HG03558 (cell line): ENCODE results near the gene SCMH1.

Experiments
- ATAC-seq: cut with Tn5 transposase; IDR thresholded peaks from one replicate; pipeline ENCODE4 v1.9.1; 2021; ENCODE audit warnings: moderate number of reproducible peaks; ENCODE audit not compliant: unreplicated experiment; ENCODE audit errors: extremely low read depth

Gene SCMH1

DNA sequence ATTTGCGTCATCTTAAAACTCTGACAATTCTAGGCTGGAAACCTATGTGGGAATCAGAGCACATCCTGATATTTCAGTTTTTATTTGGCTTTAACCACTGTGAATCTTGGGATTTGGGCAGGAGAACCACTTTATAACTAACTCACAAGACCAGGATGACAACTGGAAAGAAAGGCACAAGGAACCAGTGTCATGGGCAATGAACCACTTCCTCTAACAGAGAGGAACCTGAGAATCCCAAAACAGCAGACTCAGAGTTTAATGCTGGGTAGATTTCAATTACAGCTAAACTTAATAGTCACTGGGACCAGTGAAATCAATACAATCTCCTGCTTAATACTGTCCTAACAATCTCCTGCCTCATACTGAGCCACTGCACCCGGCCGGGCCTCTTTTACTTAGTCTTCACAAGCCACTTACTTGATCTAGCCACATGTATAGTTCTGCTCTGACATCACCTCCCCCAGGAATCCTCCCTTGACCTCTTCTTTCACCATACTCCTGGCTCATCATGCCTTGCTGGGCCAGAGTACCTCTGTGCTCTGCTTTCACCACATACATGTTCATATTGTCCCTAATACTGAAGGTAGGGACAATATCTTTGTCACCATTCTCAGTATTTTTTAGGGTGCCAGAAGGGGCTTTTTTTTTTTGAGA is 200.4 kb downstream of the SCMH1 start:
- no peak for ATAC-seq

DNA sequence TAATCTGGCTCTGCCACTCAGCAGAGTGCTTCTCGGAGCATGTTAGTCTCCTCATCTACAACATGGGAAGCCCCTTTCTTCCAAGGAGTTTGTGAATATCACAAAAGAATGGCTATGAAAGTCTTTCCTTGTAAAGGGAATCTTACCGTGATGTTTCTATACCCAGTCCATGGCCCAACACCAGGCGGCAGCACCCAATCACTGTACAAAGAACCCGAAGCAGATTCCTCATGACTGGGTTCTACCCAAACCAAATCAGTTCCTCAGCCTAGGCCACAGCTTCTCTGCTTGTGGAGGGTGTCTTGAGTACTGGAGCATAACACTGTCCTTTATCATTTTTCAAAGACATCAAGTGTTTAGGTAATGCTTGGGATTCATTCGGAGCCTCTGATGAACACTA is 204.0 kb downstream of the SCMH1 start:
- ATAC-seq = no peak

DNA sequence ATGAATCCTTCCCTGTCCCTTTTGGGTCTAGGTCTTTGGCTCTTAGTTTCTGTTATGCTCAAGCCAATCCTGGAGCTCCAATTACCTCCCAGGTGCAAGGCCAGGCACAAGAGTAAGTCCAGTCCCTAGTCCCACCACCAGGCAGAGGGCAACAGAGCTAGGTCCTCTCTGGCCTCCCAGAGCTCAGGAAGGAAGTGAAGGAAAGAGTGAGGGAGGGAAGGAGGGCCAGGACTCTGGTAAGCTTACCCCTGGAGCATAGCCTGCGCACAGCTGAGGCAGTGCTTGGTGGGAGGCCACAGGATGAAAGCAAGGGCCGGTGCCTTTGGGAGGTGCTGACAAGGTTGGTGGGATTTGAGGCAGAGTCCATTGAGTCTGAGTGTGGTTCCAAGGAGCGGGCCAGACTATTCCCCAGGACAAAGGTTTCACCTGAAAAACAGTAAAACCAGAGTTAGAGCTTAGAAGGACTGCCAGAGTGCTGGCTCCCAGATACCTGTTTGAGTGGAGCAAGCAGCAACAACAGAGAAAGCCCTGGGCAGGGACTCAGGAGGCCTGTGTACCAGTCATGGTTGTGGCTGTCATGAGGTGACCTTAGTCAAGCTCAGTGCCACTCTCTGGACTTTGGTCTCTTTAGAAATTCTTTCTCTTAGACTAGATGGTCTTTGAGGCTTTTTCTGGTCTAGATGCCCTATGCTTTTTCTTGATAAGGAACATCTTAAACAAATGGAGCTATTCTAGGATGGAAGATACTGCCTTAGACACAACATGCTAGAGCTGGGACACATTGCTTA is 204.8 kb downstream of the SCMH1 start:
- ATAC-seq = no peak

DNA sequence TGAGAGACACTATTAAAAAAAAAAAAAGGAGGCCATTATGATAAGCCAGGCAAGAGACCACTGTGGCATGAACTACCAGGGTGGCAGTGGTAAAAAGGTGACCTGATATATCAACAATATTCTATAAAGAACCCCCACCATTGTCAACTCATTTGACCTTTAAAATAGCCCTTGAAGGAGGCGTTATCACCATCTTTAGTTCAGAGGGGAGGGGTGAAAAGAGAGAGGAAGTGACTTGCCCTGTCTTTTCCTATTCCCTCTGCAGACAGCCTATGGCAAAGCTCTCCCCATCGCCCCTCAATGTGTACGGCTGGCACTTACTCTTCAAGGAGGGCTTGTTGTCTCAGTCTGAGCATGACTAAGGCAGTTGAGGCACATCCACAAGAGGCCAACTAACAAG is 208.8 kb downstream of the SCMH1 start:
- no peak for ATAC-seq

DNA sequence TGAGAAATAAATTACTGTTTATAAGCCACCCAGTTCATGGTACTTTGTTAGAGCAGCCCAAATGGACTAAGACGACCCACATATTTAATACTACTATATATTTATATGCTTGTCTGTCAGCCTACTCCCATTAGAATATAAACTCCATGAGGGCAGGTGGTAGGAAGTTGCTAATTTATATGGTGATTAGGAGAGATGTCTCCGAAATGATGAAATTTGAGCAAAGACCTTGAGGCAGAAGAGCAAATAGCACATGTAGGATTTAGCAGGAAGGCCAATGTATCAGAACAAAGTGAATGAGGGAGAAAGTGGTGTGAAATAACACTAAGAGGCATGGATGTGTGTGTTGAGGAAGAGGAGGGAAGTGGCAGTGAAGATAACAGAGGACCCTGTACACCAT is 210.0 kb downstream of the SCMH1 start:
- no peak for ATAC-seq

DNA sequence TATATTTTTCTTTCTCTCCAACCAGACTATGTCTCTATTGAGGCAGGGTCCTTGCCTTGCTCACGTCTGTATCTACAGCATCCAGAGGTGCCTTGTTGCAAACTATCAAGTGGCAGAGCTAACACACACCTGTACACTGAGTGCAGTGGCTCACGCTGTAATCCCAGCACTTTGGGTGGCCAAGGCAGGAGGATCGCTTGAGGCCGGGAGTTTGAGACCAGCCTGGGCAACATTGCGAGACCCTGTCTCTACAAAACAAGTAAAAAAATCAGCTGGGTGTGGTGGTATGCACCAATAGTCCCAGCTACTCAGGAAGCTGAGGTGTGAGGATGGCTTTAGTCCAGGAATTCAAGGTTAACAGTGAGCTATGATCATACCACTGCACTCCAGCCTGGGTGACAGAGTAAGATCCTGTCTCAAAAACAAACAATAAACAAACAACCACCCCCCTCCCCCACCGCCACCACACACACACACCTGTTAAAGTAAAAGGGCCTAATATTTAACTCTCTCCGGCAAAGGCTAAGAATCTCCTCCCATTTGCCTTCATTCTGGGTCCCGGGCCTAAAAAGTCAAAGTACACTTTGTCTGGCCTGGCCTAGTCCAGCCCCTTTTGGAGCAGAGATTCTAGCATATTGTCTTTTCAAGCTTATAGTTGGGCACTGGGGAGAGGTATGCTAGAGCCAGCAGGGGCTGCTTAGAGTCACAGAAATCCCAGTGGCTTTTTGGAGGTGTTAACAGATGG is 211.1 kb downstream of the SCMH1 start:
- no peak for ATAC-seq

DNA sequence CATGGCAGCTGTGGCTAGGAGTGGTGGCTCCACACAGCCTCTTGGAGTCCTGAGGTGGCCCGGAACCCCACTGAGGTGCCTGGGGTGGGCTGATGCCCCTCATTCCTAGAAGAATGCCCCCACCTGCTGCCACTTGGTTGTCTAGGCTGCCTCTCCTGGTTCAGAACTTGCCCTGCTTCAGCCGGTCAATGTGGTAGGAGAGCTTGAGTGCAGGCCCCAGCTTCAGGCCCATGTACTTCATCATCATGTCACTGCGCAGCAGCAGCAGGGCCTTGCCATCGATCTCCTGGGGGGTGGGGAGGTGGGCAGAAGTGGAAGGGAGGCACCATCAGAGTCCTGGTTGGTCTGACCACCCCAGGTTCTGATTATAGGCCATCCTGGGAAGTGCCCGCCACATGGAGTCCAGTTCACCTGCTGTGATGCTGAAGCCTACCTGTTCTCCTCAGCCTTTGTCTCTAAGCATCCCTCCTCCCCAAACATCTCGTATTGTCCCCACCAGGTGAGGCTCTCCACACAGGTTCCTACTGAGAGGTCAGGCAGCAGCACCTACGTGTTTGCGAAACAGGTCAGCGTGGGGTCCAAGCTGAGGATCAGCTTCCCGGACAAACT is 214.0 kb downstream of the SCMH1 start:
- ATAC-seq = no peak

DNA sequence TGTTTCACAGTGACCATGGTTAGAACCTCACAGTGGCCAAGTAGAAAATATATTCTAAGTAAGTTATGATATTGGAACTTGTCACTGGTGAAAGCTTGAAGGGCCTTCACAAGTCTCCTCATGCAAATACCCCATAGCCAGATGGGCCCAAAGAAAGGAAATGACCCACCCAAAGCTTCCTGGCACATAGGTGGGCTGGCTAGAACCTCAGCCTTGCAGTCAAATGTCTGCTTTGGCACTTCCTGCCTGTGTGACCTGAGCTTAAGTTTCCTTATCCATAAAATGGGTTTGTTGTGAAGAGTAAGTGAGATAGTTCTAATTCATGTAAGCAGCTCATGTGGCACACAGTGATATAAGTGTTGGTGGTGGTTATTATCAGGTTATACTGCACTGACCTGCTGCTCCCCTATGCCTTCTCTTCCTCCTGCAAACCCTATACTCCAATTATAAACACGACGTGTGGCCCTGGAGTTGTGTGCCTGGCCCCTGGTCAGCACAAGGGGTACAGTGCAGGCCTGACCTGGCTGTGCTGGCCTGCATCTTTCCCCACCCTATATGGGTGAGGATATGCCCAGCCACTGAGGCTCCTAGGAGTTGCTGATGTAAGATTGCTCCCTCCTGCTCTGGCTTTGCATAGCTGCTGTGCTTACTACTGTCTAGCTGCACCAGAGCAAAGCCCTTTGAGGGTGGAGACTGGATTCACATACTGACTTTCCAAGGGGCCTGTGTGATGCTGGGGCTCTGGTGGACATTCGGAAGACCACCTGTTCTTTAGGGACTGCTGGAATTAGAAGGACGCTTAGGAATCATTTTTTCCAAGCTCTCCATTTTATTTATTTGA is 215.9 kb downstream of the SCMH1 start:
- no peak for ATAC-seq

DNA sequence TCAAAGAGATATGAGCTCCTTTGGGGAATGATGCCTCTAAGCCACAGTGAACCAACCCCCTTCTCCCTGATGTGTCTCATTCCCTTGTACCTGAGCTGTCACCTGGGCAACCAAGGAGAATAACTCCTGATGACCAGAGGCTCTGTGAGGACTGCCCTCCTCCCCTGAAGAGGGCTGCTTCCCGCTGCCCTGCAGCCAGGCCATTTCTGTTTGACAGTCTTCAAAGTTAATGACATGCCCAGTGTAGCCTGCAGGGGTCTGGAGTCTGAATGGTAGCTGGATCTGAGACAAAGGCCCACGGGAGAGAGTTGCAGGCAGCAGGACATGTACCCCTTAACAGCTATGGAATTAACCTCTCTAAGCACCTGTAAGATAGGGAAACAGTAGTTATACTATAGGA is 217.2 kb downstream of the SCMH1 start:
- no peak for ATAC-seq

DNA sequence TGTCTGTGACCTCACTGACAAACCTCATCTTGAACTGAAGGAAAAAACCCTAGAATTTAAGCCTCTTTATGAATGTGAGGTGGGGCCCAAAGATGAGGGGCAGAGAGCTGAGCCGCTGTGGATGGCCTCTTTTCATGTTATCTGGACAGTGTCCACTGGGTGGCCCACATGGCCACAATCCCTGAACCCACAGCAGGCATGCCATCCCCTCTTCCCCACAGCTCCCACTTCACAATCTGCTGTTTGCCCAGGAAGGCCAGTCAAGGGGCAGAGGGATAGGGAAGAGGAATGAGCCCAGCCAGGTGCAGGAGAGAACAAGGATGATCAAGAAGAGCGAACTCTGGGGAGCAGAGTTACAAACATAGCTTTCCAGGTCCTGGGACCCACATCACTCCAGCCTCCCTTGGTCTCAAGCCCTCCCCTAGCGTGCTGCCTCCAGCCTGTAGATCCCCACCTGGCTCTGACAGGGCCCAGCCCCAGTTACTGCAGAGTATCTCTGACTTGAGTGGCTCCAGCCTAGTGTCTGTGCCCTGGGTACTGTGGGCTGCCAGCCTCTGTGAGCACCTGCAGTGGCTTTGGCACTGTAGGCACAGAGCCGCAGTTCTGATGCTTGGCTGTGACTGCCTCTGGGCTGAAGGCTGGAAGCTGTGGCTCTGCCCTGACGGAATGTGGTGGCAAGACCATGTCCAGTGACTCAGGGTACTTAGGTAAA is 218.7 kb downstream of the SCMH1 start:
- ATAC-seq = no peak

DNA sequence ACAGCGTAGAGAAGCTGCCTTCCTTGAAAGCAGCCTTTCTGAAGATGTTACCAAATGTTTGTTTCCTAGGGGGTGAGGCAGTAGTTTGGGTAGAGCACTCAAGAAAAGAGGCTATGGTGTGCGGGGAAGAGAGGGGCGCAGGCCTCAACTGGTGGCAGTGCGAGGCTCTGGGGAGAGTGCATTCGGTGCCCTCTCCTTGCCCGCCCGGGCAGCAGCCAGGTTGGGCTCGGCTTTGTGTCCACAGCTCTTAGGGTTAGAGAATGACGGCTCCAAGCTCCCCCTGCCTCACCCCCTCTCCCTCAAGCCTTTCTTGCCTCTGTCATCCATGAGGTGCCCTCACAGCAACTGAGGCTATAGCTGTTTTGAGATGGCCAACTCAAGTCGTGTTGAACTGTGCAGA is 219.7 kb downstream of the SCMH1 start:
- ATAC-seq = no peak

DNA sequence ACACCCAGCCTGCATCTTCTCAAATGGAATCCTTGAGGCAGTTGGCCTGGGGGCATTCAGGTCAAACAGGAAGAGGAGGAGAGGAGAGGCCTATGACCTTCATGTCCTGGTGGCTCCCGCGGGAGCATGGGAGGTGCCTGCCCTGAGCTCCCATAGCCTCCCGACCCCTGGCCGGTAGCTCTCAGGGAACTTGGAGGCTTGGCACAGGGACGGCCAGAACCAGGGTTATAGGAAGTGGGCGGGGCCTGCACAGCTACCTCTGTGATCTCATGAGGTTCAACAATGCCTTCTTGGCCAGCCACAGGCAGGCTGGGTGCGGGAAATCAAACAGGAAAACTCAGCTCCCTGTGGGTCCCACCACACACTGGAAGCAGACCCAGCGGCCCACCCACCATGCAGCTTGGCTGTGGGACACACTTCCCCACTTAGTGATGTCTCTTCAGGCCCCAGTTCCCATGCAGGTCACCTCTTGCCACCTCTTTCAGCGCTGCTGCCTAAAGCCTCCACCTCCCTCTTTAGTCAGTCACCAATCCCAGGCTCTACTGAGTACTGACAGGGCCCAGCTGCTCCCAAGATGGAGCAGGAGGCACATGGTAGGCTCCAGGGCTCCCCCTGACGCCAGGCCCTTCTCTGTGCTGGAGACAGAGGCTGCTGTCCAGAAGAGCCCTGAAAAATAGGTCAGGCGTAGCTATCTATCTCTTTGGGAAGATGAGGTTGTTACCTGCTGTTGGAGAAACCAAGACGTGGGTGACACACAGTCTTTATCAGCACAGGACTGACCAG is 220.4 kb downstream of the SCMH1 start, which contains the start of gene SLFNL1:
Gene SLFNL1 (minus strand): TSS at position 200 of the 783 bp plus-strand sequence. CDS start 1,065 bp downstream, outside the sequence.
- ATAC-seq = no peak

DNA sequence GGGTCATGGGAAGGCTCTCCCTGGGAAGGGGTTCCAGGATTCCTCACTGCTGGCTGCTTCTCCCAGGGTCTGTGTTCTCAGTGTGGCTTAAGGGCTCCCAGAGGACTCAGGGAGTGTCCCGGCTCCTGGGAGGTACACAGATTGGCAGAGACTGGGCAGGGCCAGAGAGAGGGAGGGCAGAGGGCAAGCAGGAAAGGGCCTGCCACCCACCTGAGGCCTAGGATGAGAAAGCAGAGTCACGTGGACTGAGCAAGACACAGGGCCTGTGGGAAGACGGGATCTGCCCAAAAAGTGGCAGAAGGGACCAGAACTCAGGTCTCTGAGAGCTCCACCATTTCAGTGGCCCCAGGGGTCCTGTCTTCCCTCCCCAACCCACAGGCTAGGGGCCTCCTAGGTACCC is 221.5 kb downstream of the SCMH1 start:
- ATAC-seq = no peak

DNA sequence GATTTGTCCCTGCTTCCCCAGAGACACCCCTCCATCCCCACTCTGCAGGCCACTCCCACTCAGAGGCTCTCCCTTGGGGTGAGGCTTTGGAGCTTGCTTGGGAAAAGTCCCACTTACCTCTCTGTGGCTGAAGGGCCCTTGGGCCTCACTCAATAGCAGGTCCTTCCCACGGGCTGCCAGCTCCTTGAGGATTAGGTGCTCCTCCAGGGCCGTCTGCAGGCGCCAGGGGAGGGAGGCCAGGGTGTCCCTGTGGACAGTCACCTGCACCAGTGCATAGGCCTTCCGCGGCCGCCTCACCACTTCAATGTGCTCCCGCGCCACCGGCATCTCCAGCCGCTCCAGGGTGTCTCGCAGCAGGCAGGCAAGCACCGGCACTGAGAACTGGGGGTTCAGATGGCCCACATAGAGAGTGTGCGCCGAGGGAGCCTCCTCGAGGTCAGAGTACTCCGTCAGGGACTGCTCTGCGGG is 222.0 kb downstream of the SCMH1 start:
- no peak for ATAC-seq

DNA sequence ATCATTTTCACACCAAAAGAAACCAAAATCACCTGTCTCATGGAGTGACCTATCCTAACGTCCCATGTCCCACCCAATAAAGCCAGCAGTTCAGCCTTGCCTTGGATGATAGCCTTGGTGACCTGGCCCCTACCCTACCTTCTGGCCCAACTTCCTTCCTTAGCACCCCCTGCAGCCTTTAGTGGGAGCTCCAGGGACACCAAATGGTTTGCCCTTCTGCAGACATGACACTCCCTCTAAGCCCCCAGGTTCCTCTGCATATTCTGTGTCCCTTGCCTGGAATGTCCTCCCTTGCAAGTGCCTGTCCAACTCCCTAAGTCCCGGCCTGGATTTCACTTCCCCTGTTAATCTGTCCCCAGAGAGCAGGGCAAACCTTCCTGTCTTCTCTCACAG is 222.8 kb downstream of the SCMH1 start:
- ATAC-seq = no peak

DNA sequence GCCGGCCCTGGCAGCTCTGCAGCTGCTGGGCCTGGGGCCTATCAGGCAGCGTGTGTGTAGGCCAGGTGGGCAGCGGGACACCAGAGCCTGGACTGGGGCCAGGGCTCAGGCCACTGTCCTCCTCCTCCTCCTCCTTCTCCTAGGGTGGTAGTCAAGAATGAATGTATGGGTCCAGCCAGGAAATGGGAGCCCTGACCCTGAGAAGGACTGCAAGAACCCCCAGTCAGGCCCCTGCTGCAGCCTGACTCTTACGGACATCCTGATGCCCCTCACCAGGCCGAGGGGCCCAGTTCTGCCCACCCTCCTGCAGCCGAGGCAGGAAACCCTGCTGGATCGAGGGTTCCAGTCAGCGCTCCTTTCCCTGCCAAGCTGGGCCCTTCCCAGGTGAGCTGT is 224.1 kb downstream of the SCMH1 start:
- no peak for ATAC-seq

DNA sequence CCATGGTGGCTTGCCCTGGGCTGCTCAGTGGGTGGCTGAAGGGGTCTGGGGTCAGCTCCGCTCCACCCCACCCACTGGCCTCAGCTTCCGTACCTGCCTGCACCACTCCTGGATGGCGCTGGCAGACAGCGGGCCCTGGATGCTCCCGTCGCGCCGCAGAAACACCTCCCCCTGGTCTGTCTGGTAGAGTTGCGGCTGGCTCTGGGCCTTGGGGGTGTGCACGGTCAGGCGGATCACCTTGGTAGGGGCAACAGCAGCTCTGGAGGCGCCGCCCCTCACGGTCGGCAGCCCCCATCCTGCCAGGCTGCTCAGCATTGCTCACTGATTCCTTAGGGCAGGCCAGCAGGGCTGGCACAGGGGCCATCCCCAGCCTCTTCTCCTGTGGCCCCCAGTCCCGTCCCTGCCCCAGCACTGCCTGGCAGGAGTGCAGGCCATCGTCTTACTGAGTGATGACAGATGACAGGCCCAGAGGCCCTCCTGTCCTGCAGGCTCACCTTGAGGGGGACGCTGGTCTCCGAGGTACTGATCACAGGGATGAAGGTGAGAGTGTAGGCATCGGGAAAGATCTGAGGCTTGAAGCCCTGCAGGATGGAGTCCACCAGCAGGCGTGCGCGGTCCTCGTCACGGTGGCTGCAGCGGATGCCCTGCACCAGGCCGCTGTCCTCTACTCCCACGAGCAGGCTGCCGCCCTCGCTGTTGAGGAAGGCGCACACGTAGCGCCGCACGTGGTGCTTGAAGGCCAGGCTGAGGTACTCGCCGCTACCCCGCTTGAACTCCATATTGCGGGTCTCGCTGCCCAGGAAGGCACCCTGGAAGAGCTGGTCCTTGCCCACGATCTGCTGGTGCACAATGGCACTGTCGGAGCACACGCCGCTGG is 224.7 kb downstream of the SCMH1 start:
- ATAC-seq = no peak
